Peyer's patch (tissue), 4 donors: ENCODE data around the gene MPHOSPH8.

Source experiments
- POLR2A ChIP-seq, 2 donors: fragments of 450-650 bp; IDR thresholded peaks; one replicate each; pipeline ENCODE4 v1.5.1; 2017; ENCODE audit warnings: antibody characterized with exemption in 2 of 2, mild to moderate bottlenecking in 2 of 2, moderate library complexity in 2 of 2
- TF ChIP-seq, protein P1 (sequence below), 6 experiments: fragments of 450-650 bp in 4 of 6; fragments of 200-600 bp in 2 of 6; sonication (generic) in 1 of 6; IDR thresholded peaks; one replicate each; pipeline ENCODE4 v1.5.1; 2017 to 2019; ENCODE audit warnings: antibody characterized with exemption in 6 of 6, mild to moderate bottlenecking in 3 of 6, moderate library complexity in 1 of 6

DNA sequence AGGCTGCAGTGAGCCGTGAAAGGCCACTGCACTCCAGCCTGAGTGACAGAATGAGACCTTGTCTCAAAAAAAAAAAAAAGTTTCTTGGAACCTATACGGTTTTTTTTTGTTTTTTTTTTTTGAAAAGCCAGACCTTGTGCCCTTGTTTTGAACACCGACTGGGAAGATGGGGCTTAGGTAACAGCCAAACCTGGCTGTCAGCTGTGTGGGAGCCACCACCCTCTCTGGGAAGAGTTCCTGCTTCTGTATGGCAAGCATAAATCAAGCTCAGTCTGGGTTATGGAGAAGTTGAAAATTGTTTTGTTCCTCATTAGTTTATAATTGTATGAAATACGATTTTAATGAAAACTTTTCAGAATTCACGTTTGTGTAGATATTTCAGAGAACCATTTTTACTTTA is 39.5 kb downstream of the MPHOSPH8 start:
- TF ChIP-seq, protein P1, sequence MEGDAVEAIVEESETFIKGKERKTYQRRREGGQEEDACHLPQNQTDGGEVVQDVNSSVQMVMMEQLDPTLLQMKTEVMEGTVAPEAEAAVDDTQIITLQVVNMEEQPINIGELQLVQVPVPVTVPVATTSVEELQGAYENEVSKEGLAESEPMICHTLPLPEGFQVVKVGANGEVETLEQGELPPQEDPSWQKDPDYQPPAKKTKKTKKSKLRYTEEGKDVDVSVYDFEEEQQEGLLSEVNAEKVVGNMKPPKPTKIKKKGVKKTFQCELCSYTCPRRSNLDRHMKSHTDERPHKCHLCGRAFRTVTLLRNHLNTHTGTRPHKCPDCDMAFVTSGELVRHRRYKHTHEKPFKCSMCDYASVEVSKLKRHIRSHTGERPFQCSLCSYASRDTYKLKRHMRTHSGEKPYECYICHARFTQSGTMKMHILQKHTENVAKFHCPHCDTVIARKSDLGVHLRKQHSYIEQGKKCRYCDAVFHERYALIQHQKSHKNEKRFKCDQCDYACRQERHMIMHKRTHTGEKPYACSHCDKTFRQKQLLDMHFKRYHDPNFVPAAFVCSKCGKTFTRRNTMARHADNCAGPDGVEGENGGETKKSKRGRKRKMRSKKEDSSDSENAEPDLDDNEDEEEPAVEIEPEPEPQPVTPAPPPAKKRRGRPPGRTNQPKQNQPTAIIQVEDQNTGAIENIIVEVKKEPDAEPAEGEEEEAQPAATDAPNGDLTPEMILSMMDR (IDR thresholded peaks at IDR 0.05): no peak
- no peak for TF ChIP-seq POLR2A (IDR thresholded peaks at IDR 0.05)
